Stimulated activated CD8-positive, alpha-beta memory T cell treated with anti-CD3 and anti-CD28 coated beads, Interleukin-4, amount 100 ng/mL, for 4 hours (primary cell): Measurements from ENCODE around the gene RAB11FIP3.

Experiments used
- DNase-seq, 2 donors: peaks; one replicate each; pipeline ENCODE4 v3.0.0-alpha.2; 2020; ENCODE audit warnings: low read depth in 2 of 2, low spot score in 1 of 2

RAB11FIP3 gene

DNA sequence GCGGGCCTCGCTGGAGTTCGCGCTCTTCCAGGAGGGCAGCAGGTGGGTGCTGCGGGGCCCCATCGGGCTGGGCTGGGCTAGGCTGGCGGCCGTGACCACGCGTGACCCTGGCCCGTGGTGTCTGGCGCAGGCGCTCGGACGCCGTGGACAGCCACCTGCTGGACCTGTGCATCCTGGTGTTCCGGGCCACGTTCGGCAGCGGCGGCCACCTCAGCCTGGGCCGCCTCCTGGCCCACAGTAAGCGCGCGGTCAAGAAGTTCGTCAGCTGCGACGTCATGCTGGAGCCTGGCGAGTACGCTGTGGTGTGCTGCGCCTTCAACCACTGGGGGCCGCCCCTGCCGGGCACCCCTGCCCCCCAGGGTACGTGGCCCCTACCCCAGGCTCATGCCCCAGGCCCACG, 126.7 kb downstream of the RAB11FIP3 start:
- no peak for DNase-seq

DNA sequence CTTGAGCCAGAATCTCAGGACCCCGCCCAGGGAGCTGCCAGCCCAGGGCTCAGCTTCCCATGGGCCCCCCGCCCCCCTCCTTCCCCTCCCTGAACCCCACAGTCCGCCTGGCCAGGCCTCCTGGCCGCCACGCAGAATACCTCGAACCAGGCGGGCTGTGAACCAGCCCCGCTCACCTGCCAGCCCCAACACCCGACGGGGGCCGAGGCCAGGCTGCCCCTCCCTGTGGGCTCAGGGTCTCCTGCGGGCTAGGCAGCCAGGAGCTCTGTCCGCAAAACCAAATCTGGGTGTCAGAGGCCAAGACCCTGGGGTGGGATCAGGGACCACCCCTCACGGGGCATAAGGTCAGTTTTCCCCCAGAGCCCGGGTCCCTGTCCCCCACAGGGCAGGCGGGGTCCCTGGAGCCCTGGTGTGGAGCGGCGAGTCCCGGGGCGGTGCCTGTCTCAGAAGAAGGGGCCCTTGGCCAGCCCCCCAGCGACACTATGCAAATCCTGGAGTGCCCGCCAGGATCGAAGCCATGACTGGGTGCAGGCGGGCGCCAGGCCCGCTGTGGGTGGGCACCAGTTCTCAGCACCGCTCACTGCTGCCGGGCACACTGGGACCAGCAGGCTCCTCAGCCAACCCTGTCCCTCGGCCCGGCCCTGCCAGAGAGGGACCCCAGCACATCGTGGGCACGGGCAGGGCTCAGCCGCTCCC, 128.3 kb downstream of the RAB11FIP3 start:
- no peak for DNase-seq

DNA sequence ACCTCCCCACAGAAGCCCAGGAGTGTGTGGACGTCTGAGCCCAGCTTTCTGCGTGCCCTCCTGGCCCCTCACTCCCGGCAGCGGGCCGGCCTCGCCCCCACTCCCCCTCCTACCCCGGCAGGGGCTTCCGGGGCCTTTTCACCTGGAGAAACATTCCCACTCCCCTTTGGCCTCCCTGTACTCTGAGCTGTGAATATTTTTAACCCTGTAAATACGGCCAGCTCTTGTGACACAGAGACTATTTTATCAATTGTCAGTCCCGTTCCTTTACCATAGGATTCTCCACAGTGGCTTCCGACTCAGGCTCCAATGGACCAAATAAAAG, 128.8 kb downstream of the RAB11FIP3 start:
- DNase-seq, result no peak

DNA sequence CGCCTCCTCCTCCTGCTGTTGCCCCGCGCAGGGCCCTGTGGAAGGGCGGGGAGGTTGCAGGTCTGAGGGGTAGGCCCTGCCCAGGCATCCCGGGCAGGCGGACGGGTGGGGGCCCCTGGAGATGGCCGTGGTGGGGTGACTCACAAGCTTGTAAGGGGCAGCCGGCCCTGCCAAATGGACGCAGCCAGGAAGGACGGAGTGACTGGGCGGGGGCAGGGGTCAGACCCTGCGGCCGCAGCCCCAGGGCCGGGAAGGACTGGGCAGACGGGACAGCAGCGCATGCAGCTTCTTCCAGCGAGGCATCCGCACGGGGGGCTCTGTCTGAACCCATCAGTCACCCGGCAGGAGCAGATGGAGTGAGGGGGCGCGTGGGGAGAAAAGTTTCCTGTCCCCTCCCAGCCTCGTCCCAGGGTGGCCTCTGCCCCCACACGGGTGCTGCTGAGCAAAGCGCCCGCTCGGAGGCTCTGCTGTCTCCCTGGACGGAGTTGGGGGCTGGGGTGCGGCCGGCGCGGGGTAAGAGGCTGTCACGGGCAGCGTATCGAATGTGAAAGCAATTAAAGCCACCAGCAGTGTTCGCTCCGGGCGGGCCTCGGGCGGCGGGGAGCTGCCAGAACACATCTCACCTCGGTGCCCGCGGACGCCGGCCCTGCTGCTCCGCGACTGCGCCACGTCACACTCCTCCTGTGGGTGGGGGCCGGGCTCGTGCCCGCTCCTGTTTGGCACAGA, 129.4 kb downstream of the RAB11FIP3 start:
- no peak for DNase-seq

DNA sequence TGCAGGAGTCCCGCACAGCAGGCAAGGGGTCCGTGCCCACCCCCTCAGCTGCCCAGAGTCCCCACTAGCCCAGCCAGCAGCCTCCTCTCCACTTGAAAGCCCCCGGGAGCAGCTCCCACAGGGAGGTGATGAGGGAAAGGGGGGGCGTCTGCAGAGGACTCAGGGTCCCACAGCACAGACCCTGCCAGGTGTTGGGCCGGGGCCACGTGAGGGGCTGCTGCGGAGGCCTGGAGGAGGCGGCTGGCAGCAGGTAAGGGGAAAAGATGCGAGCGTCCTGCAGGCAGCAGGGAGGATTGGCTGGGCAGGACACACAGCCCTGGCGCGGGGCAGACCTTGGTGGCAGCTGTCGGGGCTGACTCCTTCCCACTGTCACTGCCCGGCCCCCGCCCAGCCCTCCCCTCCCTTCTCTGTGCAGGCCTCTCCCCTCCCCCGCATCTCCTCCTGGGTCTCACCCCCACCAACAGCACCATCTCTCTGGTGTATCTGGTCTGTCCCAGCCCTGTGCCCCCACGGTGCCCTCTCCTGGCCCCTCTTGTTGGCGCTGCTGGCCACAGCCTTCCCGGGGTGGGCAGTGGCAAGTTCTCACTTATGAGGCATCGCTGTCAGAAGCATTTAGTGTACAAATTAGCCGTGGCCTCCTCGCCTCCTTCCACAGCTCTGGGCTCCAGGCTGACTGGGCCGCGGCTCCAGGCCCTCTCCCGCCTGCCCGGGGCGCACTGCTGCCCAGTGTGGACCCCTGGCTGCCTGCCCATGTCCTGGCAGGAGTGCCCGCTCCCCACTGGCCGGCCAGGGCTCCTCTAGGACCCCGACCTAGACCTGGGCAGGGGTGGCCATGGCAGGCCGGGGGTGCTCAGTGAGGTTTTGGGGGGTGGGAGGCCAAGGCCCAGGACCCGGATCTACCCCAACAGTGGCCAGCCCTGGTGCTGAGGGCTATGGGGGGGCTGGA, 130.4 kb downstream of the RAB11FIP3 start:
- no peak for DNase-seq

DNA sequence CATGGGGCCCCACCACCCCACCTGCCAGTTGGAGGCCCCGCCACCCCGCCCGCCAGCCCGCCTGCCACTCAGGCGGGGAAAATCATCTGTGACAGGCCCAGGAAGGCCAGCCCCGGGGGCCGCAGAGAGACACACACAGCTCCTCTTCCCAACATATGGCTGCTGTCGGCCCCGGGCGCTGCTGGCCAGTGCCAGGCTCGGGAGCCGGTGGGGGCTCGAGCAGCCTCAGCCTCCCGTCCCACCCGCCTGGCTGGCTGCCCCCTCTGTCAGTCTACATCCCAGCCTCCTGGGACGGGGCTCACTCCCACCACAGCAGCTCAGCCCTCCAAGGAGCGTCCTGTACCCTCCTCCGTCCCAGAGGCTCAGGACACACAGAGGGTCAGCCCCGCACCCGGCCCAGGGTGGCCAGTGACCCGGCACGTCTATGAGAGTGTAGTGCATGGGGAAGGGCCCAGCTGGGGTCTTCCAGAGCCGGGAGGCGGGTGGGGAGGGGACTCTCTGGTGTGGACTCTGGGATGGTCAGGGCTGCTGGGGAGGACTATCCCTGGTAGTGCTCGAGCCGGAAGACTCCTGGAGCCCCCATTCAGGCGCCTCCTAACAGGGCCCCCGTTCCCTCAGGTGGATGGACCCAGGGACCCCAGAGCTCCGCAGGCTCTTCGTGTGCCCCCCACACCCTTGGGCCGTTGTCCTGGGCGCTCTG, 131.2 kb downstream of the RAB11FIP3 start:
- no peak for DNase-seq

DNA sequence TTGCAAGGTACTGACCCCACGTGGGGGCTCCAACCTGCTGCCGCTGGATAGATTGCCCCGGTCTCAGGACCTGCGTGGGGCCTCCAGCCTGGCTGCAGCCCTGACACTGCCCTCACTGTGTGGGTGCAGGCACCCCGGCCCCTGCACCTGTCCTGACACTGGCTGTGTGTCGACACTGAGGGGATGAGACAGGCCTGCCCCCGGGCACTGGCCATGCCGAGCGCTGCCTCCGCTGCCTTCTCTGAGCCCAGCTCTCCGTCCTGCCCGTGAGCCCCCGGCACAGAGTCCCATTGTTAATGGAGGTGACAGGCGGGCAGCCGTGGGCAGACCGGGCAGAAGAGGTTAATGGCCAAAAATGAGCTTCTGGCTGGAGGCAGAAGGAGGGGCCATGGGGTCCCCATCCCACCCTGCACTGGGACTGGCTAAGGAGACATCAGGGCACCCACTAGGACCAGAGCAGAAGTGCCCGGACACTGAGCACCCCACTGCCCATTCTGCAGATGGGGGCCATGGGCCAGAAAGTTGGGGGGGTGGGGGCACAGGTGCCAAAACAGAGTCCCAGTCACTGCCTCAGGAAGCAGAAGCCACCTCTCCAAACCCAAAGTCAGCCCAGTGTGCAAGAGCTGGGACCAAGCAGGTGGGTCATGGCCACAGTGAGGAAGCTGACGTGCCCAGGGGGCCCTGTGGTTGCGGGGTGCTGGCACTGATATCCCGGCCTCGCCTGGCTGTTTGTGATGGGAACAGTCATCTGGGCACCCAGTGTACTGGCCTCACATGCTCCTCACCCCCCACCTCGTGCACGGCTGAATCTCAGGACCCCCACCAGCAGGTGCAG, 132.2 kb downstream of the RAB11FIP3 start:
- no peak for DNase-seq

DNA sequence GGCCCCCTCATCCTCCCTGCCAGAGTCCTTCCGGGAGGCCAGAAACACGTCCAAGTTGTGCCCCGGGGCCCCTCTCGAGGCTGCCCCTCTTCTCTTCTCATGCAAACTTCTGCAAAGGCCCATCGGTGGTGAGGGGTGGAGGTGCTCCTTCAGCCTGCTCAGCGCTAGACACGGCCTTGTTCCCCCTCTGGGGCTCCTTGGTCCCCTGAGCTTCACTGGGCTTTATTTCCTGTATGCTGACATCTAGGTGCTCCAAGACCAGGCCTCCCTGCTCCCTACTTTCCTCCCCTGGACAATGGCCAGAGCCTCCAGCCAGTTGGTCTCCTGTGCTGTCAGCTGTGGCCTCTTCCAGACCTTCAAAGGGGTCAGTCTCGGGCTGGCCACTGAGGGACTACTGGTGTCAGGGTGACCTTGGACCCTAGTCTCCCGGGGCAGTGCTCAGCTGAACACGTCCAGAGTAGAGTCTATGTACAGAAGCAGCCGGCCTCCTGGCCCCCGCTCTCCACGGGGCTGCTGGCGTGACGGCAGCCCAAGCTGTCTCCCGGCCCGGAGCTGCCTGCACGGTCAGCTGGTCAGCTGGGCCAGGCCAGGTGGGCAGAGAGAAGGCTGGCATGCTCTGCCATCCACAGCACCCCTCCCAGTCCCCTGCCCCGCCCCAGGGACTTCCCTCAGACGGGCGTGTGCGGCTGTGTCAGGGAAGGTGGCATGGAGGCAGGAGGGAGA, 133.0 kb downstream of the RAB11FIP3 start:
- DNase-seq, result no peak

DNA sequence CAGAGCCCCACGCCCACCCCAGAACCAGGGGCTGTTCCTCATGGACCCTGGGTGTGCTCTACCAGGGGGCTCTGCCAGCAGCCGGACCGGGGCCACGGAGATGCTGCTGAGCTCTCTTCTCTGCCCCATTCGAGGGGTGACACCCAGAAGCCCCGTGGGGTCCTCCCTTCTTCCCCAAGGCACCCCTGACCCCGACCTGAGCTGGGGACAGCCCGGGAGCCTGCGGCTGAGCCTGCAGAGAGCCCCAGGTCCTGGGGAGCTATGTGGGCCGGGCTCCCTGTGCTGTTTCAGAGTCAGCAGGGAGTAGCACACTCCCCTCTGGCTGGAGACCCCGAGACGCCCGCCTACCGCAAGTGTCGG, 133.6 kb downstream of the RAB11FIP3 start:
- DNase-seq, result no peak

DNA sequence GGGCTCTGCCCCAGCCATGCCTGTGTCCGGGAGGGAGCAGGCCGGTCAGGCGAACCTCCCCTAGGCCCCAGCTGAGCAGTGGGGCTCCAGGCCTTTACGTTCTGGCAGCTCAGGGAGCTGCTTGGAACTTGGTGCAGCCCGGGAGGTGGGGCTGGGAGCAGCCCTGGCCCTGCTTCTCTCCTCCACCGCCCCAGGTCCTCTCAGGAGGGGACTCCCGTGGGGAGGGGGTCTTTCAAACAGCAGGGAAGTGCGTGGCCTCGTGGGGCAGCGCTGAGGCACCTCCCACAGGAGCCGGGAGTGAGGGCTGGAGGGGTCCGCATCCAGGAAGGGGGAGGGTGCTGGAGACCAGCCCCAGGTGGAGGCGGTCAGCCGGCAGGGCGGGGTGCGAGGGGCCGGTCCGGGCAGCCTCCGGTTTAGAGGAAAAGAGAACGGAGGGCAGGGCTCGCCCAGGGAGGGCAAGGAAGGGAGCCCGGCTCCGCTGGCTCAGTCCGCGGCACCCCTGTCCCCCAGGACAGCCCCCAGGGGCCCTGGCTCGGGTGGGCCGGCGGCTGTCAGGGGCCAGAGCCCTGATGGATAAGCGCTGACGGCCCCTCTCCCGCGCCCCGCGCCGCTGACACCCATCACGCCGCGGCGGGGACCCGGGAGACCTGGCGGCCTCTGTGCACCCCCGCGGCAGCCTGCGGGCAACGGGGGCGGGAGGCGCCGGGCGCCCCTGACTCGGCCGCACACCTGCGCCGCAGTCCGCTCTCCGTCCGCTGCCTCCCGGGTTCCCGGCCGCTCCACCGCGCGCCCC, 134.2 kb downstream of the RAB11FIP3 start:
- DNase-seq, result no peak

DNA sequence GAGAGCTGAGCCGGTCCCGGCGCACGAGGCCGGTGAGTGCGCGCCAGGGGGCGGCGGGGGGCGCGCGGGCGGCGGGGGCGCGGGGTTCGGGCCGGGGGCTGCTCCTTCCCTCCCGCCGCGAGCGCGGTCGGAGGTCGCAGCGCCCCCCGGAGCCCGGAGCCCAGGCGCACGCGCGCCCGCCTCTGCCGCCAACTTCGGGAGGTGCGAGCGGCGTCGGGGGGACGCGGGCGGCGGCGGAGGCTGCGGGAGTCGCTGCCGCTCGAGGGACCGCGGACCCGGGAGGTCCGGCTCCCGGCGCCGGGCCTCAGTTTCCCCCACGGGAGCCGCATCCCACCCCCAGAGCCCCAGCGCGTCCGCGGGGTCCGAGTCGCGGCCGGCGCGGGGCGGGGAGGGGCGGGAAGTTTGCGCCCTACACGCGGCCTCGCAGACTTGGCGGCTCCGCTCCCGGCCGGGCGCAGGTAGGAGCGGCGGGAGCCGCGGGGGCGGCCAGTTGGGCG, 134.8 kb downstream of the RAB11FIP3 start, which contains the start of gene PRR35:
Gene PRR35 (plus strand): TSS at position 191 of the 497 bp plus-strand sequence. CDS start 2,901 bp downstream, outside the sequence.
- DNase-seq, result no peak

DNA sequence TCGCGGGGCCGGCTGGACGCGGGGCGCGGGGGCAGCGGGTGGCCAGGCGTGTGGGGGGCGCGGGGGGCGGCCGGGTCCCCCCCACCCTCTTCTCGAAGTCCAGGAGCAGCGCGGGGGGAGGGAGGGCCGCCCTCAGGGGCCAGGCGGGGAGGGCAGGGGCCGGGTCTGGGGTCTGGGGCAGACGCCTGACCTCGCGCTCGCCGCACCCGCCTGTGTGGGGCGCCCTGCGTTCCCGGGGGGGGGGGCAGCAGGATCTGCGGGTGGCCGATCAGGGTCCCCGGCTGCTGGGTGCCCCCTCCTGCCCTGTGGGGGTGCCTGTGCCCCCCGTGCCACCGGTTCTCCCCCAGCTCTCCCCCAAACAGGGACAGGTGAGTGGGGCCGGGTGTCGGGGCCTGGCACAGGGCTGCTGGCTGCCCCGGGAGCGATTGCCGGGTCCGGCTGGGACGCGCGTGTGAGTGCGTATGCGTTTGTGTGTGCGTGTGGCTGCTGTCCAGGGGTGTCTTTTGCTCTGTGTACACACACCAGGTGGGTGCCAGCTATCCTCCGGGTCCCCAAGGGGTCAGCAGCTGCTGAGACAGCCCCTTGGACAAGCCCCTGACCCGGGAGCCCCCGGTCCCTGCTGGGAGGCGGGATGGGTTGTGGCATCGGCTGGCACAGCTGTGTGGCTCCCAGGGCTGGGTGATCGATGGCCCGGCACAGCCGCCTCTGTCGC, 135.4 kb downstream of the RAB11FIP3 start:
- DNase-seq, result no peak

DNA sequence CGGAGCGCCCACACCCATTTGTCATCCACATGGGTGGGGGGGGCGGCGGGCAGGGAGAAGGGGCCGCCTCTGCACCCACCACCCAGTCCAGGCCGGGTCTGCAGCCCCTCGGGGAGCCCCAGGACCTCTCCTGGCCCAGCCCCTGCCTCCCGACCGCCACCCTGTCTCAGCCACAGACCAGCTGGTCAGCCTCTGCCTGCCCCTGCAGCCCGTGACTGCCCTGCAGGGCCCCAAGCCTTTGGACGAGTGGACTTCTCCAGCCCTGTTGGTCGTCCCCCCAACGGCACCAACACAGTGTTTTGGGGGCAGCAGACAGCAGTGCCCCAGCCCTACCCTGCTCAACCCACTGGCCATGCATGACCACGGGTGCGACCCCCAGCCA, 136.0 kb downstream of the RAB11FIP3 start:
- DNase-seq, result no peak

DNA sequence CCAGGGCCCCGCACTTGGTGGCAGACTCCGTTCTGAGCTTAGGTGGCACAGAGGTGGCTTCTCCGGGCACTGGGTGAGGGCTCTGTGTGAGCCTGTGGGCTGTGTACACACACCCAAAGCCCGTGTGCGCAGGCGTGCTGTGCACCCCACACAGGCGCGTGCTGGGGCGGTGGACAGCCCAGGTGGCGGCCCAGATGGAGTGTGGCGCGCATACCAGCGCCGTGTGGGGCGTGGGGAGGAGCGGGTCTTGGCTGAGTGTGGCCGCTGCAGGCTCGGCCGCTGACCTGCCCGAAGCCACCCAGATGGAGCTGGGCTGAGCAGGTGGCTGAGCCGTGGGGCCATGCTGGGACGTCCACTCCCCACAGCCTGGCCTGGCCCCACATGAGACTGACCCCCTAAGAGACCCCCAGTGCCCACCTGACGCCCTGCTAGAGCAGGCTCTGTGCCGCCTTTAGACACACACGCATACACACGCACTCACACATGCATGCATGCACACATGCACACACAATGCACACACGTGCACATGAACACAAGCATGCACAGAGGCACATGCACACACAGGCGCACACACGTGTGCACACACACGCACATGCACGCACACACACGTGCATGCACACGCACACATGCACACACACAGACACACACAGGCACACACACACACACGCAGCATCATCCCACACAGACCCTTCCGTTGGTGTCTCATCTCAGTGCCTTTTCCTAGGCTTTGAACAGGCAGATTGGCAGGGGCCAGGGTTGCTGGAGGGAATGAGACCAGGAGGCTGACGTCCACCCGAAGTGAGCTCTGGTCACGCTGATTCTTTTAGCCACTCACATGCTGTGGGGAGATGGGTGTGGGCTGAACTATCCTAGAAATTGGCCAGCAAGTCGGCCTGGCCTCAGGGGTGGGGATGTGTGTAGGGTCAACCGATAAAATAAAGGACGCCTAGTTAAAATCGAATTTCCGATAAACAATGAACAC, 136.8 kb downstream of the RAB11FIP3 start:
- DNase-seq, result no peak

DNA sequence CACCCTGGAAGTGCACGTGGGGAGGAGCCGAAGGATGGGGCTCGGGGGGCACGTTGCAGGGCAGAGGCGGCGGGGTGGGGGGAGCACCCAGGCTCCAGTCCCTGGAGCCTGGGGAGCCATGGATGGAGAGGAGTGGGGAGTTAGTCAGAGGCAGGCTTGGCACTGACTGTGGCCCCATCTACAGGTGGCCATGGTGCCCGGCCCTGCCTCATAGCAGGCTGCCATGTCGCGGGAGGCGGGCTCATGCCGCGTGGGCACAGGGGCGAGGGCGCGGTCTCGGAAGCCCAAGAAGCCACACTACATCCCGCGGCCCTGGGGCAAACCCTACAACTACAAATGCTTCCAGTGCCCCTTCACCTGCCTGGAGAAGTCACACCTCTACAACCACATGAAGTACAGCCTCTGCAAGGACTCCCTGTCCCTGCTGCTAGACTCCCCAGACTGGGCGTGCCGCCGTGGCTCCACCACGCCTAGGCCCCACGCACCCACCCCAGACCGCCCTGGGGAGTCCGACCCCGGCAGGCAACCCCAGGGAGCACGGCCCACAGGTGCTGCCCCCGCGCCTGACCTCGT, 137.7 kb downstream of the RAB11FIP3 start:
- DNase-seq, result no peak

DNA sequence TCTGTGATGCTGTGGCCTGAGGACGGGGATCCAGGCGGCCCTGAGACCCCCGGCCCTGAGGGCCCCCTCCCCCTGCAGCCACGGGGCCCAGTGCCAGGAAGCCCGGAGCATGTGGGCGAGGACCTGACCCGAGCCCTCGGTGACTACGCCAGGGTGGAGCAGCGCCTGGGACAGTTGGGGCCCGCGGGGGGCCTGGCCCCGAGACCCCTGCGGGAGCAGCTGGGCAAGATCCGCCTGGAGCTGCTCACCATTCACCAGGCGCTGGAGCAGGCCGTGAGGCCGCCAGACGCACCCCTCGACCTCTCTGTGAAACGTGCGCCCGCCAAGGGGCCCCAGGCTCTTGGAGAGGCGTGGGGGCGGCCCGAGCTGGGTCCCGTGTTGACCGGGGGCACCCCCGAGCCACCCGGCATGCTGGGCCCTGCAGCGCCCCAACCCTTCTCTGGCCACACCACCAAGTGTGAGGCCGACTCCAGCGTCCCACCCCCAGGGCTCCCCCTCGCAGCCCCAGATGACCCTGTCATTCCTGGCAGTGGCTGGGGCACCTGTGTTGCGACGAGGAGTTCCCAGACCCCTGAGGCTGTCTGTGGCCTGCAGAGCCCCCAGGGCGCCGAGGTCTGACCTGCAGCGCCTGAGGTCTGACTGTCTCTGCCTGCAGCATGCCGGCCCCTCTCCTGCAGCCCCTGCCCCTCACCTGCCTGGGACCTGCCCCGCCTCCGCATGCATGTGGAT, 139.4 kb downstream of the RAB11FIP3 start:
- DNase-seq, result no peak
